ENCODE data around the gene DIDO1.

- TF ChIP-seq CTCF (IDR thresholded peaks at IDR 0.05) (no peak), POLR2A (IDR thresholded peaks at IDR 0.05) (no peak)
Measured at GRCh38 chr20:62889411-62889810, 36.9 kb downstream of the DIDO1 start.
